ENCODE data around the gene COX8C.

DNA sequence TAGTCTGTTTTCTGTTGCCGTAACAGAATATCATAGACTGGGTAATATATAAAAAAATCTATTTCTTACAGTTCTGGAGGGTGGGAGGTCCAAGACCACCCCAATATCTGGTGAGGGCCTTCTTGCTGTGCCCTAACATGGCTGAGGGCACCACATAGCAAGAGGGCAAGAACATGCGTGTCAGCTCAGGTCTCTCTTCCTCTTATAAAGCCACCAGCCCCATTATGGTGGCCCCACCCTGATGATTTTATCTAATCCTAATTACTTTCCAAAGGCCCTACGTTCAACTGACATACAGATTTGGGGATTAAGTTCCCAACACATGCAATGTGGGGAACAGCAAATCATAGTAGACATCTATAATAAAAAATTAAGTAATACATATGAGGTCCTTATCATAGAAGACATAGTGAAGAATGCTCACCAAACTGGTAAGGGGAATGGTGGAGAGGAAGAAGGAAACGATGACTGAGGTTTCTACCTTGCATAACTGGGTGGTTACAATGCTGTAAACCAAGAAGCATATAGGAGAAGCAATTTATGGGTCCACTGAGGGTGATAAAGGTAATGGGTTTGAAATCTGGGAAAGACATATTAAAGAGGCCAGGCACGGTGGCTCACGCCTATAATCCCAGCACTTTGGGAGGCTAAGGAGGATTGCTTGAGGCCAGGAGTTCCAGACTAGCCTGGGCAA, 41.1 kb upstream of the COX8C start:
- TF ChIP-seq JUND (IDR thresholded peaks at IDR 0.05; ENCODE audit: borderline replicate concordance, low read depth, low read length) (no peak), JUND (tag; IDR thresholded peaks at IDR 0.05; ENCODE audit: borderline replicate concordance, low read depth, low read length) (no peak)
- TF ChIP-seq, protein P1, sequence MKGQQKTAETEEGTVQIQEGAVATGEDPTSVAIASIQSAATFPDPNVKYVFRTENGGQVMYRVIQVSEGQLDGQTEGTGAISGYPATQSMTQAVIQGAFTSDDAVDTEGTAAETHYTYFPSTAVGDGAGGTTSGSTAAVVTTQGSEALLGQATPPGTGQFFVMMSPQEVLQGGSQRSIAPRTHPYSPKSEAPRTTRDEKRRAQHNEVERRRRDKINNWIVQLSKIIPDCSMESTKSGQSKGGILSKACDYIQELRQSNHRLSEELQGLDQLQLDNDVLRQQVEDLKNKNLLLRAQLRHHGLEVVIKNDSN (CRISPR knock-in tag; IDR thresholded peaks at IDR 0.05): no peak
- TF ChIP-seq, protein P2, sequence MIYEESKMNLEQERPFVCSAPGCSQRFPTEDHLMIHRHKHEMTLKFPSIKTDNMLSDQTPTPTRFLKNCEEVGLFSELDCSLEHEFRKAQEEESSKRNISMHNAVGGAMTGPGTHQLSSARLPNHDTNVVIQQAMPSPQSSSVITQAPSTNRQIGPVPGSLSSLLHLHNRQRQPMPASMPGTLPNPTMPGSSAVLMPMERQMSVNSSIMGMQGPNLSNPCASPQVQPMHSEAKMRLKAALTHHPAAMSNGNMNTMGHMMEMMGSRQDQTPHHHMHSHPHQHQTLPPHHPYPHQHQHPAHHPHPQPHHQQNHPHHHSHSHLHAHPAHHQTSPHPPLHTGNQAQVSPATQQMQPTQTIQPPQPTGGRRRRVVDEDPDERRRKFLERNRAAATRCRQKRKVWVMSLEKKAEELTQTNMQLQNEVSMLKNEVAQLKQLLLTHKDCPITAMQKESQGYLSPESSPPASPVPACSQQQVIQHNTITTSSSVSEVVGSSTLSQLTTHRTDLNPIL (CRISPR knock-in tag; IDR thresholded peaks at IDR 0.05): no peak
